ENCODE results near the gene FAM110D.

The FAM110D gene

GRCh38 chr1:26184086-26184485 is 25.2 kb downstream of the FAM110D start:
- no peak overlapping the region for H2BK5ac ChIP-seq (ENCODE audit: low read depth, low read length, poor library complexity)
- H3K4me3 ChIP-seq (ENCODE audit: low read depth, low read length) = no peak overlapping the region
- no peaks in the 10 kb centered on the region for H3K4me1 ChIP-seq (ENCODE audit: control insufficient read depth in 1 of 2, insufficient read depth in 2 of 2, low read length in 2 of 2)
- H4K12ac ChIP-seq (ENCODE audit: low read depth, low read length) = no peak overlapping the region
- H4K8ac ChIP-seq (ENCODE audit: low read depth, low read length) = no peak overlapping the region
- peaks cover 50 to 56% of the 10 kb centered on the region in 2 experiments for H3K36me3 ChIP-seq (ENCODE audit: control insufficient read depth in 1 of 2, insufficient read depth in 2 of 2, low read length in 2 of 2)
- no peak overlapping the region for H4K91ac ChIP-seq (ENCODE audit: low read depth, low read length)
- H3K18ac ChIP-seq (ENCODE audit: low read length) = no peak overlapping the region
- H3K4me2 ChIP-seq (ENCODE audit: low read length) = no peak overlapping the region
- H3K23ac ChIP-seq (ENCODE audit: low read length) = no peak overlapping the region
- H3K79me1 ChIP-seq (ENCODE audit: low read length) = no peaks in the 10 kb centered on the region
- H2AFZ ChIP-seq (ENCODE audit: insufficient read depth, low read length, poor library complexity) = no peak overlapping the region
- WGBS (ENCODE audit: extremely low coverage, insufficient coverage, insufficient read length) = no CpG with 5 or more reads among the region's 7 CpGs
- no peaks in the 10 kb centered on the region for H3K27me3 ChIP-seq (ENCODE audit: insufficient read depth, low read length)
- no peak overlapping the region for H3K9ac ChIP-seq (ENCODE audit: low read length)
- peaks cover 1% of the 10 kb centered on the region for H3K9me3 ChIP-seq (ENCODE audit: insufficient read depth, low read depth, low read length)
- no peak overlapping the region for H3K27ac ChIP-seq (ENCODE audit: low read depth, low read length)
- H2AK5ac ChIP-seq (ENCODE audit: low read length) = no peak overlapping the region
- no peak overlapping the region for H2BK120ac ChIP-seq (ENCODE audit: insufficient read depth, low read length, poor library complexity)
- no peak overlapping the region for H3K14ac ChIP-seq (ENCODE audit: low read length)
- H3K4ac ChIP-seq (ENCODE audit: low read depth, low read length) = no peak overlapping the region
- DNase-seq = no peak
- H2BK12ac ChIP-seq (ENCODE audit: low read length) = no peak overlapping the region
- no peaks in the 10 kb centered on the region for H3K79me2 ChIP-seq (ENCODE audit: control insufficient read depth, insufficient read depth, low read length, poor library complexity)

GRCh38 chr1:26184883-26185282 is 26.0 kb downstream of the FAM110D start:
- no peak overlapping the region for H2AFZ ChIP-seq (ENCODE audit: insufficient read depth, low read length, poor library complexity)
- H3K4me3 ChIP-seq (ENCODE audit: low read depth, low read length) = no peak overlapping the region
- peaks cover 54 to 60% of the 10 kb centered on the region in 2 experiments for H3K36me3 ChIP-seq (ENCODE audit: control insufficient read depth in 1 of 2, insufficient read depth in 2 of 2, low read length in 2 of 2)
- H2BK5ac ChIP-seq (ENCODE audit: low read depth, low read length, poor library complexity) = no peak overlapping the region
- no peak overlapping the region for H3K23ac ChIP-seq (ENCODE audit: low read length)
- DNase-seq = no peak
- no peaks in the 10 kb centered on the region for H3K79me2 ChIP-seq (ENCODE audit: control insufficient read depth, insufficient read depth, low read length, poor library complexity)
- peaks cover 1% of the 10 kb centered on the region for H3K9me3 ChIP-seq (ENCODE audit: insufficient read depth, low read depth, low read length)
- H3K27me3 ChIP-seq (ENCODE audit: insufficient read depth, low read length) = no peaks in the 10 kb centered on the region
- no peak overlapping the region for H2BK12ac ChIP-seq (ENCODE audit: low read length)
- no peak overlapping the region for H3K14ac ChIP-seq (ENCODE audit: low read length)
- H2AK5ac ChIP-seq (ENCODE audit: low read length) = no peak overlapping the region
- WGBS (ENCODE audit: extremely low coverage, insufficient coverage, insufficient read length) = no CpG with 5 or more reads among the region's 21 CpGs
- H3K18ac ChIP-seq (ENCODE audit: low read length) = no peak overlapping the region
- no peak overlapping the region for H2BK120ac ChIP-seq (ENCODE audit: insufficient read depth, low read length, poor library complexity)
- no peak overlapping the region for H3K27ac ChIP-seq (ENCODE audit: low read depth, low read length)
- H4K12ac ChIP-seq (ENCODE audit: low read depth, low read length) = no peak overlapping the region
- no peak overlapping the region for H3K4ac ChIP-seq (ENCODE audit: low read depth, low read length)
- H4K8ac ChIP-seq (ENCODE audit: low read depth, low read length) = no peak overlapping the region
- no peaks in the 10 kb centered on the region for H3K4me1 ChIP-seq (ENCODE audit: control insufficient read depth in 1 of 2, insufficient read depth in 2 of 2, low read length in 2 of 2)
- H3K79me1 ChIP-seq (ENCODE audit: low read length) = no peaks in the 10 kb centered on the region
- no peak overlapping the region for H3K4me2 ChIP-seq (ENCODE audit: low read length)
- no peak overlapping the region for H4K91ac ChIP-seq (ENCODE audit: low read depth, low read length)
- no peak overlapping the region for H3K9ac ChIP-seq (ENCODE audit: low read length)

- Histone ChIP-seq H3K79me1 (ENCODE audit: low read length) (no peaks in the 10 kb centered on the region), H2BK12ac (ENCODE audit: low read length) (no peak overlapping the region), H3K27me3 (ENCODE audit: insufficient read depth, low read length) (no peaks in the 10 kb centered on the region), H4K12ac (ENCODE audit: low read depth, low read length) (no peak overlapping the region), H3K4ac (ENCODE audit: low read depth, low read length) (no peak overlapping the region), H3K23ac (ENCODE audit: low read length) (no peak overlapping the region), H2BK120ac (ENCODE audit: insufficient read depth, low read length, poor library complexity) (no peak overlapping the region), H3K4me3 (ENCODE audit: low read depth, low read length) (no peak overlapping the region), H2AK5ac (ENCODE audit: low read length) (no peak overlapping the region), H4K8ac (ENCODE audit: low read depth, low read length) (no peak overlapping the region), H3K4me2 (ENCODE audit: low read length) (no peak overlapping the region), H2AFZ (ENCODE audit: insufficient read depth, low read length, poor library complexity) (no peak overlapping the region), H2BK5ac (ENCODE audit: low read depth, low read length, poor library complexity) (no peak overlapping the region), H3K18ac (ENCODE audit: low read length) (no peak overlapping the region), H3K27ac (ENCODE audit: low read depth, low read length) (no peak overlapping the region), H3K14ac (ENCODE audit: low read length) (no peak overlapping the region), H4K91ac (ENCODE audit: low read depth, low read length) (no peak overlapping the region), H3K9me3 (ENCODE audit: insufficient read depth, low read depth, low read length) (peaks cover 3% of the 10 kb centered on the region), H3K4me1 (ENCODE audit: control insufficient read depth in 1 of 2, insufficient read depth in 2 of 2, low read length in 2 of 2) (no peaks in the 10 kb centered on the region), H3K36me3 (ENCODE audit: control insufficient read depth in 1 of 2, insufficient read depth in 2 of 2, low read length in 2 of 2) (peaks cover 36 to 47% of the 10 kb centered on the region in 2 experiments), H3K79me2 (ENCODE audit: control insufficient read depth, insufficient read depth, low read length, poor library complexity) (no peaks in the 10 kb centered on the region), H3K9ac (ENCODE audit: low read length) (no peak overlapping the region)
- no CpG with 5 or more reads among the region's 6 CpGs for WGBS (ENCODE audit: extremely low coverage, insufficient coverage, insufficient read length)
- DNase-seq = no peak
These were observed 29.0 kb downstream of the FAM110D start for GRCh38 chr1:26187882-26188281.

- H3K9me3 ChIP-seq (ENCODE audit: insufficient read depth, low read depth, low read length) = peaks cover 3% of the 10 kb centered on the region
- H2BK12ac ChIP-seq (ENCODE audit: low read length) = no peak overlapping the region
- no peaks in the 10 kb centered on the region for H3K79me1 ChIP-seq (ENCODE audit: low read length)
- H3K79me2 ChIP-seq (ENCODE audit: control insufficient read depth, insufficient read depth, low read length, poor library complexity) = no peaks in the 10 kb centered on the region
- H3K27me3 ChIP-seq (ENCODE audit: insufficient read depth, low read length) = no peaks in the 10 kb centered on the region
- no peak overlapping the region for H3K4me3 ChIP-seq (ENCODE audit: low read depth, low read length)
- H3K18ac ChIP-seq (ENCODE audit: low read length) = no peak overlapping the region
- H2AFZ ChIP-seq (ENCODE audit: insufficient read depth, low read length, poor library complexity) = no peak overlapping the region
- no peak overlapping the region for H3K9ac ChIP-seq (ENCODE audit: low read length)
- no peak overlapping the region for H3K4me2 ChIP-seq (ENCODE audit: low read length)
- no peak for DNase-seq
- WGBS (ENCODE audit: extremely low coverage, insufficient coverage, insufficient read length) = no CpG with 5 or more reads among the region's 8 CpGs
- no peak overlapping the region for H4K91ac ChIP-seq (ENCODE audit: low read depth, low read length)
- no peak overlapping the region for H3K14ac ChIP-seq (ENCODE audit: low read length)
- H3K23ac ChIP-seq (ENCODE audit: low read length) = no peak overlapping the region
- no peak overlapping the region for H2AK5ac ChIP-seq (ENCODE audit: low read length)
- H4K12ac ChIP-seq (ENCODE audit: low read depth, low read length) = no peak overlapping the region
- no peak overlapping the region for H4K8ac ChIP-seq (ENCODE audit: low read depth, low read length)
- no peak overlapping the region for H2BK120ac ChIP-seq (ENCODE audit: insufficient read depth, low read length, poor library complexity)
- peaks cover 31 to 41% of the 10 kb centered on the region in 2 experiments for H3K36me3 ChIP-seq (ENCODE audit: control insufficient read depth in 1 of 2, insufficient read depth in 2 of 2, low read length in 2 of 2)
- no peak overlapping the region for H3K4ac ChIP-seq (ENCODE audit: low read depth, low read length)
- H3K4me1 ChIP-seq (ENCODE audit: control insufficient read depth in 1 of 2, insufficient read depth in 2 of 2, low read length in 2 of 2) = no peaks in the 10 kb centered on the region
- no peak overlapping the region for H2BK5ac ChIP-seq (ENCODE audit: low read depth, low read length, poor library complexity)
- H3K27ac ChIP-seq (ENCODE audit: low read depth, low read length) = no peak overlapping the region
These were observed 29.6 kb downstream of the FAM110D start for GRCh38 chr1:26188477-26188876.

Data from trophoblast cell (in vitro differentiated cells and primary cell).